Stimulated activated naive CD4-positive, alpha-beta T cell treated with Interleukin-2 at 50 U/mL for 16 hours (primary cell): ENCODE data around the gene NDOR1.
A peak's percentile ranks its signal among the peaks of the same experiment; 100 is the strongest.
"Not testable (repeated sequence)": the region's sequence is repeated elsewhere in the genome, so short reads cannot be mapped to it uniquely, and the experiment has no call there.

Experiments used
- DNase-seq: peaks from one replicate; lab custom pipeline; 2025; lab: John Stamatoyannopoulos, UW

Gene NDOR1

GRCh38 chr9:137244486-137245449 is 39.3 kb downstream of the NDOR1 start:
- DNase-seq = no peak

GRCh38 chr9:137245450-137246421 is 40.2 kb downstream of the NDOR1 start:
- no peak for DNase-seq

GRCh38 chr9:137247135-137247915 is 41.8 kb downstream of the NDOR1 start:
- no peak for DNase-seq

DNA sequence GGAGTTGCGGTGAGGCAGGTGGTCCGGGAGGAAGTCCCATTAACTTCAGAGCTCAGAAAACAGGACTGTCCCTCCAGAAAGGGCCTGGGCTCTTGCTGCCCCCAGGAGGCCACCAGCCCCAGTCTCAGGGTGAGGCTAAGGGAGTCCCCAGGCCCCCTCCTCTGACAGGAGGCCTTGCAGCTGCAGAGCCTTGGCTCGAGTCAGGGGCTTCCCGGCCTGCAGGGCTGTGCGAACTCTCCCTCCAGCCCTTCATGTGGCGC is 42.3 kb downstream of the NDOR1 start:
- DNase-seq = no peak

DNA sequence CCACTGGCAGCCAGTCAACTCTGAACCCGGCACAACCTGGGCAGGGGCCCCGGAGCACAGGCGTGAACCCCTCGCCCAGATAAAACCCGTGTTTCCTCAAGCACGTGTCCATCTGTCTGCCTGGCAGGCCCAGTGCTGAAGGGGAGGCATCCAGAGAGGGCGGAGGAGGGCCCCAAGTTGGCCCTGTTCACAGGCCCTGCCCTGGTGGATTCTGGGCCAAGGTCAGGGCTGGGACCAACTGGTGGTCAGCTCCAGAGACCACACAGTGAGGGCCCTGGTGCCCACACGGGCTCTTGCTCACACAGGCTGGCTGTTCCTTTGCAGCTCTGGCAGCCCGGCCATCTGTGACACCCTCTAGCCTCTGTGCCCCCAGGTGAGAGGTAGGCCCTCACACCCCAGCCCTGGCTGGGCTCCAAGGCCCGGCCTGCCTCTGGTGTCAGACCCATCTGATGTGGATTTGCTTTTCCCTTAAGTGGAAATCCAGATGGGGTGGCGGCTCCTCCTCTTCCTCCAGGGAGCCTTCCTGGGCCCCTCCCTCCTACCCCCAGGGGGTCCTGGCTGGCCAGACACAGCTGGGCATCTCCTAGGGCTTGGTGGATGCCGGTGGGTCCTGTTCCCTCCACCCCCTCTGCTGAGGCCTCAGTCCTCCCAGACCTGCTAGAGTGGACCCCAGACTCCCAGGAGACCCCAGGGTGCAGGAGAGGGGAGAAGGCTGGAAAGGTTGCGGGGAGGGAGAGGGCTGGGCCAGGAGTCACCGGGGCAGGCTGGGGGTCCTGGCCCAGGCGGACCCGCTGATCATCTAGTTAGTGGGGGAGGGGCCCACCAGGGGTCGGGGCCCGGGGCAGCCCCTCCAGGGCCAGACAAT is 45.1 kb downstream of the NDOR1 start:
- DNase-seq = no peak

DNA sequence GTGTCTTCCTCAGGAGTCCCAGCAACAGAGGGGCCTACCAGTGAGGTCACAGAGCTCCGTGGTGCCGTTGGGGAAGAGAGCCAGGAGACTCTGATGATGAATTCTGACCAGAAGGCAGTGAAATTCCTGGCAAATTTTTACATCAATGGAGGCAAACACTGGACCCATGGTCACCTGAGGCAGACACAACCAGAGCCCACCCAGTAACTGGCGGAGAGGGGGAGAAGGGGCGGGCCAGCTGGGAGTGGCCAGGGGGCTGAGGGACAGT is 45.6 kb downstream of the NDOR1 start, which contains the start of gene STPG3:
STPG3 (plus strand) TSS at position 93 of the 268 bp plus-strand sequence; CDS start at position 94, 1 bp downstream.
- no peak for DNase-seq

- no peak for DNase-seq
These were observed 46.2 kb downstream of the NDOR1 start for GRCh38 chr9:137251490-137252268.

DNA sequence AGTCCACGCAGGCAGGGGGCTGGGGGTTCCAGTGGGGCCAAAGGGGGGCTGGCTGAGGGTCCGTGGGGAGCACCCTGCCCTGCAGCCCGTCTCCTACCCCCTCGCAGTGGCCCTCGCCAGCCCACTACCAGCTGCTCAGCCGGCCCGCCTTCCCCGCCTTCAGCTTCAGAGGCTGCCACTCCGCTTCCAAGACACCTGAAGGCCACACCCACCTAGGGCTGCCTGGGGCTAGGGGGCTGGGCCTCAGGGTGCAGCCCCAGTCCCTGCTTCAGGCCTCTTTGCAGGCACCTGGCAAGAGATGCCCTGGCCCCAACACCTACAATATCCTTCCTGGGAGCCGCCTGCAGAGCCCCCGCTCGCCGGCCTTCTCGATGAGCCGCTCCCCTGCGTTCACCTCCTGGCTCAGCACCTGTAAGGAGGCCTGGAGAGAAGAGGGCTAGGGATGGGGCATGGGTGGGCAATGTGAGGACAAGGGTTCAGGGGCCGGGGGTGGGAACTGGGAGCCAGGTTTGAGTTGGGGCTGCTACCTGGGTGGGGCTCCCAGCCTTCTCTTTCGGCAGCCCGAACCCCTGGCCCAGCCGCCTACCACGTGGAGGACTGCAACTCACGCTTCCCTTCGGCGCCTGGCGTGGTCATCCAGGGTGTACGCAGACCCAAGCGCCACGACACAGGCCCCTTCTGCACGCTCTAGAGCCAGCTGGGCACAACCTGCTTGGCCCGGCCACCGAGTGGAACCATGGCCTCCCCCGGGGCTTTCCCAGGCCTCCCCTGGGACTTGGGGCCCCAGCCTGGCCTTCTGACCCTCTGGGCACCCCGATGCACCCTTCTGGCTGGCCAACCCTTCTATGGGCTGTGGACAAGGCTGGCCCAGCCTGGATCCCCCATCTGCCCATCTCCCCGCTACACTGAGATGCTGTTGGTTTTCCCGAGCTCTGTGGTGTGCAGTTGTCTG is 47.3 kb downstream of the NDOR1 start:
- DNase-seq = no peak

DNA sequence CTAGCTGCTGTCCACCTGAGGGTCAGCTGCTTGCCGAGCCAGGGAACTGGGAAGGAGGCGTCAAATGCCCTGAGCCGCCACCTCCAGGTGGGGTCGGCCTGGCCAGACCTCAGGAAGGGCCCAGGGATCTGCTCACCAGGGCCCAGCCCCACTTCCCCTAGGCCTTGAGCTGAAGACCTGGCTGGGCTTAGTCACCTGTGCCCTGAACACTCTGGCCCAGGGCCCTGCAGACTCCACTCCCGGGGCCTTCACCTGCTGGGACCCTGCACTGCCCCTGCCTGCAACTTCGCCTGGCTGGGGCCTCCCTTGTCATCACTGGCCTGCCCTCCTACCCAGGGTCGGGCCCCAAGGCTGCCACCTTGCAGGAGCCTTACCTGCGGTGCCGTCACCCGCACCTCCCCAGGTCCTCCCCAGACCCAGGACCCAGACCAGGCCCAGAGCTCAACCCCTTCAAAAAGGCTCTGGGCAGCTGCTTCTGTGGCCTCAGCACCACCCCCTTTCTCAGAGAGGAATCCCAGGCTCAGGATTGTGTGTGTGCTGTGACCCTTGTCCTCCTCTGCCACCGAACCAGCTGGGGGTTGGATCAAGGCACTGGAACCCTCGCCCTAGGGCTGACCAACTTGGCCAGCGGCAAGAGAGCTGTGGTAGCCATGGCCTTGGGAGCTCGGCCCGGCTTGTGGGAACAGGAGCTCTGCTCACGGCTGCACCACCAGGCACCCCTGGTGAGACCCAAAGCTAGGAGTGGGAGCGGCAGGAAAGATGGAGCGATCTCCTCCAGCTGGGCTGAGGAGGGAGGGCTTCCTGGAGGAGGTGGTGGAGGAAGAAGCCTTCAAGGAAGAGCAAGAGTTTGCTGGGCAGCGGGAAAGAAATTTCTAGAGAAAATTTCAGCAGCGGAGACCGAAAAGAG is 48.5 kb downstream of the NDOR1 start:
- DNase-seq = no peak

- peak; percentile 90 for DNase-seq
These were observed 49.3 kb downstream of the NDOR1 start, which contains the start of gene NELFB for GRCh38 chr9:137254624-137255447. Gene NELFB (plus strand): TSS chr9:137255327.

DNA sequence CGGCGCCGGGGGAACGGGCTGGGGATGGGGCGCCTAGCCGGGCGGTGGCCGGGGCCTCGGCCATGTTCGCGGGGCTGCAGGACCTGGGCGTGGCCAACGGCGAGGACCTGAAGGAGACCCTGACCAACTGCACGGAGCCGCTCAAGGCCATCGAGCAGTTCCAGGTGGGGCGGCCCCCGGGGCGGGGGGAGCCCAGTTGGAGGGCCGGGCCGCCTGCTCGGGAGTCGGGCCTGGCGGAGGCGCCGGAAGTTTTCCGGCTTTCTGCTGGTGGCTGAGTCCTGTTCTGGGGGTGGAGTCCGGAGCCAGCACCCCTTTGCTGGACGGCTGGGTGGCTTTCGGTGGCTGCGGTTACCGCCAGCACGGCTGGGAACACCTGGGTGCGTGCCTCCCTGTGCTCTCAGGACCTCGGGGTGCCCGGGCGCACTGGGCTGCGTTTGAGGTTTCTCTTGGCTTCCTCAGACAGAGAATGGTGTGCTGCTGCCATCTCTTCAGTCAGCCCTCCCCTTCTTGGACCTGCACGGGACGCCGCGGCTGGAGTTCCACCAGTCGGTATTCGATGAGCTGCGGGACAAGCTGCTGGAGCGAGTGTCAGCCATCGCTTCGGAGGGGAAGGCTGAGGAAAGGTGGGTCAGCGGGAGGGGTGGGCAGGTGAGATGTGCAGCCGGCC is 50.1 kb downstream of the NDOR1 start:
- DNase-seq = no peak

GRCh38 chr9:137256362-137256761 is 50.9 kb downstream of the NDOR1 start:
- DNase-seq = no peak

GRCh38 chr9:137256856-137257255 is 51.4 kb downstream of the NDOR1 start:
- no peak for DNase-seq

DNA sequence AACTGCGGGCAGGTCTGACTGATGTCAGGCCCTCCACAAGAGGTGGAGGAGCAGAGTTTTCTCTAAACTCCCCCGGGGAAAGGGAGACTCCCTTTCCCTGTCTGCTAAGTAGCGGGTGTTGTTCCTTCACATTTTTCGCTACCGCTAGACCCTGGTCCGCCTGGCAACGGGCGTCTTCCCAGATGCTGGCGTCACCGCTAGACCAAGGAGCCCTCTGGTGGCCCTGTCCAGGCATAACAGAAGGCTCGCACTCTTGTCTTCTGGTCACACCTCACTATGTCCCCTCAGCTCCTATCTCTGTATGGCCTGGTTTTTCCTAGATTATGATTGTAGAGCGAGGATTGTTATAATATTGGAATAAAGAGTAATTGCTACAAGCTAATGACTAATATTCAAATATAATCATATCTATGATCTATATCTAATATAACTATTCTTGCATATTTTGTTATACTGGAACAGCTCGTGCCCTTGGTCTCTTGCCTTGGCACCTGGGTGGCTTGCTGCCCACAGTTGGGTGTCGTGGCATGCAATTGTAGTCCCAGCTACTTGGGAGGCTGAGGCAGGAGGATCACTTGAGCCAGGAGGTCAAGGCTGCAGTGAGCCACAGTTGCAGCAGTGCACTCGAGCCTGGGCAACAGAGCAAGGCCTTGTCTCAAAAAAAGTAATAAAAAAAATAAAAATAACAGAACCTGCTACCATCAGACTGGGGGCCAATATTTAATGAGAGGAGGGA is 56.8 kb downstream of the NDOR1 start:
- not testable (repeated sequence) for DNase-seq

GRCh38 chr9:137262909-137263285 is 57.4 kb downstream of the NDOR1 start:
- DNase-seq = no peak

DNA sequence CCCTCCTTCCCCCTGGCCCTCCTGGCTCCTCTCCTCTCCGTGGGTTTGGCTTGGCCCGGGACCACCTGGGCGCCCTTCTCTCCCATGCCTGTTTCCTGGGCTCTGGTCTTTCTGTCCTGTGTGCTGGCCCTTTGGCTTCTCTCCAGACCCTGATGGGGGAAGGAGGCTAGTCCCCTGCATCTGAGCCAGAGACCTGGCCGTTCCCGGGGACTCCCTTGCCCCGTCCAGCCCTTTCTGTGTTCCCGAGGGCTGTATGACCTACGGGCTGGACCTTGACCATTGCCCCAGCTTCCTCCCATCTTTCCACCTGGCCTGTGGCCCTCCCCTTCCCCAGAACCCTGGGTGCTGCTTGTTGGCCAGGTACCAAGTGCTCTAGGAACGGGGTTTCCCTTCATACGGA is 58.0 kb downstream of the NDOR1 start:
- DNase-seq = no peak
